GM23338 (cell line): Measurements from ENCODE around the gene TYRO3. TPM values are rescaled to one million over a fixed set of nuclear protein-coding genes. Genes with fewer than 3 reads are reported as not detected.

Source experiments
- ATAC-seq: fragments of 200-7000 bp; cut with Tn5 transposase; 3 replicates; pipeline ENCODE4 v1.9.1; 2020
- DNase-seq: peaks from one replicate; pipeline ENCODE4 v3.0.0-alpha.2; 2015; ENCODE audit warnings: low spot score
- H2AFZ ChIP-seq: fragments of 200-600 bp; sonication (generic); 2 replicates; pipeline ENCODE4 v1.8.0; 2016; ENCODE audit warnings: antibody characterized with exemption, mild to moderate bottlenecking, moderate library complexity
- H3F3A ChIP-seq: fragments of 200-600 bp; sonication (generic); replicated peaks from 2 replicates; pipeline ENCODE4 v1.8.0; 2017; ENCODE audit warnings: antibody characterized with exemption, mixed run types, low read depth
- H3K27ac ChIP-seq: fragments of 200-600 bp; sonication (generic); 2 replicates; pipeline ENCODE4 v1.6.1; 2016; ENCODE audit warnings: low read depth
- H3K27me3 ChIP-seq: fragments of 200-600 bp; sonication (generic); 2 replicates; pipeline ENCODE4 v1.8.0; 2016; ENCODE audit warnings: mild to moderate bottlenecking, mixed run types, moderate library complexity; ENCODE audit not compliant: insufficient read depth
- H3K36me3 ChIP-seq: fragments of 200-600 bp; sonication (generic); 2 replicates; pipeline ENCODE4 v1.8.0; 2016; ENCODE audit warnings: mild to moderate bottlenecking; ENCODE audit not compliant: insufficient read depth
- H3K4me1 ChIP-seq: fragments of 200-600 bp; sonication (generic); 2 replicates; pipeline ENCODE4 v1.8.0; 2016; ENCODE audit warnings: mild to moderate bottlenecking, moderate library complexity; ENCODE audit not compliant: insufficient read depth
- H3K4me2 ChIP-seq: fragments of 200-600 bp; sonication (generic); 2 replicates; pipeline ENCODE4 v1.7.1; 2017; ENCODE audit warnings: mixed run types
- H3K4me3 ChIP-seq: fragments of 200-600 bp; sonication (generic); 2 replicates; pipeline ENCODE4 v1.6.1; 2016; ENCODE audit warnings: mixed run types
- H3K79me2 ChIP-seq: fragments of 200-600 bp; sonication (generic); replicated peaks from 2 replicates; pipeline ENCODE4 v1.8.0; 2017; ENCODE audit warnings: mild to moderate bottlenecking; ENCODE audit not compliant: insufficient read depth
- H3K9me2 ChIP-seq: fragments of 200-600 bp; sonication (generic); 2 replicates; pipeline ENCODE4 v1.8.0; 2017; ENCODE audit not compliant: insufficient read depth
- H4K20me1 ChIP-seq: fragments of 200-600 bp; sonication (generic); replicated peaks from 2 replicates; pipeline ENCODE4 v1.8.0; 2017; ENCODE audit warnings: mild to moderate bottlenecking; ENCODE audit not compliant: insufficient read depth
- H3K27ac Mint-ChIP-seq: 2 replicates; pipeline ENCODE4 v1.8.0; 2020; ENCODE audit warnings: inconsistent platforms, mild to moderate bottlenecking, moderate library complexity, mixed read lengths
- H3K27me3 Mint-ChIP-seq: 3 replicates; pipeline ENCODE4 v1.8.0; 2022; ENCODE audit warnings: low read depth, mild to moderate bottlenecking, moderate library complexity, mixed read lengths, inconsistent platforms; ENCODE audit not compliant: insufficient read depth, poor library complexity
- H3K36me3 Mint-ChIP-seq: 3 replicates; pipeline ENCODE4 v1.8.0; 2021; ENCODE audit warnings: low read depth, mild to moderate bottlenecking, inconsistent platforms, moderate library complexity, mixed read lengths
- H3K4me1 Mint-ChIP-seq: 3 replicates; pipeline ENCODE4 v1.8.0; 2020; ENCODE audit warnings: mild to moderate bottlenecking, inconsistent platforms, mixed read lengths
- H3K4me3 Mint-ChIP-seq: 3 replicates; pipeline ENCODE4 v1.8.0; 2021; ENCODE audit warnings: moderate library complexity, mild to moderate bottlenecking, inconsistent platforms, mixed read lengths
- H3K9me3 Mint-ChIP-seq: 3 replicates; pipeline ENCODE4 v1.8.0; 2020; ENCODE audit warnings: moderate library complexity, mild to moderate bottlenecking, inconsistent platforms, mixed read lengths
- ETS1 ChIP-seq: IDR thresholded peaks from 2 replicates; pipeline ENCODE4 v1.6.1; 2016; ENCODE audit warnings: antibody characterized with exemption
- EZH2 ChIP-seq: fragments of 200-600 bp; sonication (generic); IDR thresholded peaks from one replicate; pipeline ENCODE4 v1.8.0; 2017; ENCODE audit warnings: antibody characterized with exemption, mild to moderate bottlenecking, low read depth; ENCODE audit not compliant: unreplicated experiment
- JUNB ChIP-seq: IDR thresholded peaks from one replicate; pipeline ENCODE4 v1.6.1; 2016; ENCODE audit warnings: antibody characterized with exemption; ENCODE audit not compliant: unreplicated experiment
- POLR2AphosphoS5 ChIP-seq: IDR thresholded peaks from 2 replicates; pipeline ENCODE4 v1.6.1; 2016; ENCODE audit warnings: antibody characterized with exemption, low read depth
- REST ChIP-seq: IDR thresholded peaks from one replicate; pipeline ENCODE4 v1.6.1; 2018; ENCODE audit warnings: antibody characterized with exemption; ENCODE audit not compliant: unreplicated experiment
- ZNF114 ChIP-seq: fragments of 250-450 bp; sonication (Bioruptor Pico); IDR thresholded peaks from 2 replicates; pipeline ENCODE4 v1.5.0; 2020; ENCODE audit warnings: mild to moderate bottlenecking, moderate library complexity
- ZNF331 ChIP-seq: fragments of 250-450 bp; sonication (Bioruptor Pico); IDR thresholded peaks from 2 replicates; pipeline ENCODE4 v1.5.0; 2020; ENCODE audit warnings: low read depth, mild to moderate bottlenecking, moderate library complexity
- ZNF462 ChIP-seq: fragments of 250-450 bp; sonication (Bioruptor Pico); IDR thresholded peaks from 2 replicates; pipeline ENCODE4 v1.5.0; 2020; ENCODE audit warnings: mild to moderate bottlenecking, moderate library complexity
- polyA plus RNA-seq: library from polyadenylated mRNA; unstranded; fragments of >200 nt; fragmentation: Nextera tagmentation; extraction: Ambion mirVana; gene quantifications from 2 replicates; pipeline ENCODE4 v1.2.1, GENCODE V29; 2016
- total RNA-seq: library from RNA; depleted of rRNA; stranded (reverse); fragments of >200 nt; shearing (Covaris generic); gene quantifications from 2 replicates; pipeline ENCODE4 v1.2.3, GENCODE V29; 2014

The TYRO3 gene
- total and polyA plus RNA-seq, 2 experiments from 2014 or later = 32.6 to 61.0 TPM

- peak overlapping the region; percentile 86 for H2AFZ ChIP-seq
Observed at GRCh38 chr15:41584636-41585126, 25.7 kb downstream of the TYRO3 start.

More at GRCh38 chr15:41584636-41585126, 25.7 kb downstream of the TYRO3 start:
- peak overlapping the region; percentile 61 for H3K4me3 ChIP-seq
- H3K27ac ChIP-seq = no peak overlapping the region
- DNase-seq (peak; percentile 59), ATAC-seq (no peak)
- H4K20me1 ChIP-seq = no peaks in the 10 kb centered on the region
- H3K9me2 ChIP-seq = peaks cover 7% of the 10 kb centered on the region
- Mint-ChIP-seq H3K4me1 (peaks cover 15% of the 10 kb centered on the region), H3K27me3 (peaks cover 13% of the 10 kb centered on the region), H3K36me3 (no peaks in the 10 kb centered on the region; the same call in 2 of the 3 replicates), H3K27ac (no peak overlapping the region), H3K9me3 (no peaks in the 10 kb centered on the region), H3K4me3 (peak overlapping the region; percentile 70)
- no peak for TF ChIP-seq POLR2AphosphoS5
- no peak for TF ChIP-seq JUNB
- TF ChIP-seq ZNF114 (CRISPR knock-in tag) = no peak
- TF ChIP-seq EZH2 = no peak
- TF ChIP-seq REST = no peak
- TF ChIP-seq ZNF462 = no peak
- TF ChIP-seq ZNF331 (CRISPR knock-in tag) = no peak
- TF ChIP-seq ETS1 = no peak
- H3K27me3 ChIP-seq = peaks cover 10% of the 10 kb centered on the region; the same call in 1 of the 2 replicates
- peaks cover 6% of the 10 kb centered on the region; the same call in 1 of the 2 replicates for H3F3A ChIP-seq
- H3K79me2 ChIP-seq = no peaks in the 10 kb centered on the region
- no peaks in the 10 kb centered on the region for H3K36me3 ChIP-seq
- H3K4me1 ChIP-seq = peaks cover 5% of the 10 kb centered on the region; the same call in 1 of the 2 replicates
- H3K4me2 ChIP-seq = peak overlapping the region; percentile 79
